Dedifferentiated amniotic fluid mesenchymal stem cell (primary cell): Measurements from ENCODE around the gene CD69.

Source experiments
- DNase-seq: peaks from one replicate; pipeline ENCODE4 v3.0.0-alpha.2; 2016; ENCODE audit errors: extremely low spot score

The CD69 gene

DNA sequence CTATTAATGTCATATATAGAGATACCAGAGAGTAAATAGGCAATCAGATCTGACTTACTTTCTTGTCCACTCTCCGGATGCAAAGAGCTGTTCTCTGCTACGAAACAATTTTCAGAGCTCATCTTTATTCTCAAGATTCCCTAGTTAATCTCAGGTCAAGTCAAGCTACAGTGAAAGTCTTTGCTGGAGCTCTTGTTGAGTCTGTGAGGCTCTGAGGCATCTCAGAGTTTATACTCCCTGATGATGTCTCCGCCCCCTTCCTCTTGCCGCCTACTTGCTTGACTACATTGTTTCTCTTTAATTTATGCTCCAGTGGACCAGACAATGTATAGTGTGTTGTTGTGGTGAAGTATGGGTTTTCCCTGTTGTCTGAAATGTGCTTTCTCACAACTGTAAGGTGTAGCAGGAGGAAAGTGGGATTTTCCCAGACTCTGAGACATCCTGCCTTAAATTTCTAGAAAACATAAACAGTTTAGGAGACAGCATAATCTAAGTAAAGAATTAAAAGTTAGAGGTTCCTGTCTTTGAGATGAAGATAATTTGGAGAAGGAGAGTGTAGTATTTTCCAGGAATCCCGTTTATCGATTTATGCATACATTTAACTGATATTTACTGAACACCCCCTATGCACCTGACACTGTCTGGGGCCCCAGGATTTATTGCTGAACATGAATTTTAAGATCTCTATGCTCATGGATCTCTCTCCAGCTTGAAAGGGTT is at the start of gene CD69:
Gene CD69, minus strand, starts transcription at position 203 of the 720 bp plus-strand sequence. Its CDS starts 81 bp downstream, at position 122.
- no peak for DNase-seq

DNA sequence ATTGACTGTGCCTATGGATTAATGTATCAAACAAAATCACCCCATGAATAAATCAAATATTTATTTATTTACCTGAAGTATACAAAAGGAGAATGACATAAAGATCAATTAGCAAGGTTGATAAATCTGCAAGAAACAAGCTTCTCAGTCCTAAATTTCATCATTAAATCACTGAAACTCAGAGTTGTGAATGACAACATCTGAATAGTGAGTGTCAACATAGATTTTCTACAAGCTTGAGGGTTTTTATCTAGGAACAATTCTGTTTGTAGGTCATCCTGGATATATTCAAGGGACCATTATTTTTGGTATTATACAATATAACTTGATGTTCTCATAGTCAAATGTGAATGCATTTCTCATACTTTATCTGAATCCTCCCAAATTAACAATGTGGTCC is 49.2 kb upstream of the CD69 start:
- no peak for DNase-seq

DNA sequence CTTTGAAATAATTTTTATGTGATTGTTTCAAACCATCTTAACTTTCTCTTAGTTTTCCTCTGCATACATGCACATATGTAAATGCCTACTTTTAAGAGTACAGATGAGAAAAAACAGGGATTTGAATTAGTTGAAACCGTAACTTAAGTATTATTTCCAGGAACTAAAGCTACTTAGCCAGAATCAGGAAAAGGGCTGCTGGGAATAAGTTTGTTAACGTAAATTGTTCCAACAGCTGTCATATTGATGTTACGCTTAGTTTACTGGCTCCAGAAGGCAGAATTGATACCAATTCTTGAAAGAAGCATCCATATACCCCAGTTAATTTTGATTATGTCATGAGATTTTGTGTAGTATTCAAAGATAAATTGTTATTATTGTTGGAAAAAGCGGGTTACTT is 48.6 kb upstream of the CD69 start:
- no peak for DNase-seq

DNA sequence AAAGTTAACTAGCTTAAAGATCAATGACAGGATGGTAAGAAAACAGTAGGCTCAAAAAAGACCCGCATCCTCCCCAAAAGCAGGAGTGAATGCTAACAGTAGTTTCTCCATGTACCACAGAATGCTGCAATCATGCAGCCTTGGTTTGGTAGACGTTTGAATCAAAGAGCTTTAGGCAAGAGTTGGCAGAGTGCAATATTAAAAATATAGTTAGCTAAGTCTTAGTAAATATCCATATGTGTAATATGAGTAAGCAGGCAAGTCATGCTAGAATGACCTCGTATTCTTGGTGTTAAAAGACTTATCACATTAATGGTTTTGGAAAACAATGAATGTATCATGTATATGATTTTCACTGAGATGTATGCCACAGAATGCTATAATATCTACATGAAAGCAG is 47.8 kb upstream of the CD69 start:
- DNase-seq: no peak

DNA sequence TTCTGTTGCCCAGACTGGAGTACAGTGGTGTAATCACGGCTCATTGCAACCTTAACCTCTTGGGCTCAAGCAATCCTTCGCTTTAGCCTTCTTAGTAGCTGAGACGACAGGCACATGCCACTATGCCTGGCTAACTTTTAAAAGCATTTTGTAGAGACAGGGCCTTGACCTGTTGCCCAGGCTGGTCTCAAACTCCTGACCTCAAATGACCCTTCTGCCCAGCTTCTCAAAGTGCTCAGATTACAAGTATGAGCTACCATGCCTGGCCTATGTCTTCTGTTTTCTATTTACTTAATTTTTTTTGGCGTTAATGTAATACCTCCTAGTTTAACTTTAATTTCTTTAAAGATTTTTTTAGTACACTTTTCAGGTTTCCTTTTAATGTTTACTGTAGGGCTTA is 46.0 kb upstream of the CD69 start:
- DNase-seq: no peak

DNA sequence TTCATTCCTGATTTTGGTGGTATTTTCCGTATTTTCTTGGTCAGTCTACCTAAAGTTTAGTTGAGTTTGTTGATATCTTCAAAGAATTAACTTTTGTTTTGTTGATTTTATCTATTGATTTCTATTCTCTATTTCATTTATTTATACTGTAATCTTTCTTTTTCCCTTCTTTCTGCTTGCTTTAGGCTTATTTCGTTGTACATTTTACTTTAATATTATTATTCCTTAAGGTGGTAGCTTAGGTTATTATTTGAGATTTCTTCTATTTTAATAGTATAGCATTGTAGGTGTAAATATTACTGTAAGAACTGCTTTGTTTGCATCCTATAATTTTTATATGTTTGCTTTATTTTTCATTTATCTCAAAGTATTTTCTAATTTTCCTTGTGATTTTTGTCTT is 45.2 kb upstream of the CD69 start:
- no peak for DNase-seq

DNA sequence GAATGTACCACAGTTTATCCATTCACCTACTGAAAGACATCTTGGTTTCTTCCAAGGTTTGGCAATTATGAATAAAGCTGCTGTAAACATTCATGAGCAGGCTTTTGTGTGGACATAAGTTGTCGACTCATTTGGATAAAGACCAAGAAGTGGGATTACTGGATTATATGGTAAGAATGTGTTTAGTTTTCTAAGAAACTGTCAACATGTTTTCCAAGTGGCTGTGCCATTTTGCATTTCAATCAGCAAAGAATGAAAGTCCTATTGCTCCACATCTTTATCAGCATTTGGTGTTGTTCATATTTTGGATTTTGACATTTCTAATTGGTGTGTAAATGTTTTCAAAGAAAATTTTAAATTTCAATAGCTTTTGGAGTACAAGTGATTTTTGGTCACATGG is 39.3 kb upstream of the CD69 start:
- no peak for DNase-seq

DNA sequence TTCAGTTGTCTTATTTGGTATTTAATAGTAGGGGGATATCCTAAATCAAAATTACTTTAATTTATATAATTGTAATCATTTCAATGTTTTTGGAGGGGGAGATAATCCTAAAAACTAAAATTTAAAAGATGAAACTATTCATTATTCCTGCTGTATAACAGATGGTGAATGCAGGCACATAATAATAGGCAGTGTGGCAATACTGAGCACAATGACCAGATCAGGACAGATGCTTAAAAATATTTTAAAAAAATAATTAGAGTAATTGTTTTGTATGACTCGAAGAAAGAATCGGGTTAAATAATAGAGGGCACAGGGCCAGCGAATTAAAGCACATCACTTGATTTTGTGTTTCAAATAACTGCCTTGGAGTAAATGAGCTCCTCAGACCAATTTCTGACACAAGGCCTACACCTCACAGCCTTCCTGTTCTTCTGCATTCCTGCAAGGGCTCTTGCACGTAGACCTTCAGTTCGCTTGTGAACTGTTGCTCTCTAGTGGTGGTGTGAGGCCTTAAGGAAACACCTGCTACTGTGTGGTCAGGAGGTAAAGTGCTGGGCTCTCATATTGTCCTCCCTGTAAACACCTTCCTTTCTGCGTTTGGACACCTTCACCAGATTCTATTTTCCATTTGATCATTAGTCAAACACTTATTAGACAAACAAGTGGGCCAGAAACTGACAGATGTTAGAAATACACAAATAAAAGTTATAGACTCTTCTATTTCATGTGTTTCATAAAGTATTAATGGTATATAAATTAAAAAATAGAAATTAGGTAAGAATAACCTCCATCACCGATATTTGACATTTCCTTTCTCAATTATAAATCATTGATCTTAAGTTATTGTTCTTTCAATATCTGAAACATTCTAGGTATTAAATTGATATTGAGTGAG is 37.3 kb upstream of the CD69 start:
- DNase-seq: no peak

DNA sequence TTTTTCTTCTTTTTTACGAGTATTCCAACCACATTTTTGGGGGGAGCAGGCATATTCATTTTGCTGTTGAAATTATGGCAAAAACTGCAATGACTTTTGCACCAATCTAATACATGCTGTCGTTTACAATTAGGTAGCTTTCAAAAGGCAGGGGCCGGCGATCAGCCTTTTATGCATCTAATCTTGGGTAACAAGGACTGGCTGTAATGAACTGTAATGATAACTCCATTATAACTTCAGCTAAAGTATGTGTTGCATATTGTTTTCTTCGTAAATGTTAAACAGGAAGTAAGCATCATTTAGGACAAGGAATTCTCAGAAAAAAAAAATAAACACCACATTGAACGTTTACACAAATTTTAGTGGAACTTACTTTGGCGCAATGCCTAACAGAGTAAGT is 36.3 kb upstream of the CD69 start:
- no peak for DNase-seq

DNA sequence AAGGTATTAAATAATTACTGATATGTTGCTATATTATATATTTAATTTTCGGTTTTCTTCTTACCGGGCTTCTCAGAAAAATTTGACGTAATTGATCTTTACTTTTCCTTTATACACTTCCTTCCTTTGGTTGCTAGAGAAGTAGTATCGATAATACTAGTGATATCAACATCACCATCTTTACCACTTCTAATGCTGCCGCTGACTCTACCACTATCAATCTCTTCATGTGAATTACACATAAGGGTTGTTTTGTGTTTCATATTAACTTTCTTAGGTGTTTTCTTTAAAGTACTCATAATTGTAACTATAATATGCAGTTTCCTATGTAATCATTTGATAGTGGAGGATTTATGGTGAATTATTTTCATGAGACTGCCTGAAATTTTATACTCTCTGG is 35.6 kb upstream of the CD69 start:
- DNase-seq: no peak

DNA sequence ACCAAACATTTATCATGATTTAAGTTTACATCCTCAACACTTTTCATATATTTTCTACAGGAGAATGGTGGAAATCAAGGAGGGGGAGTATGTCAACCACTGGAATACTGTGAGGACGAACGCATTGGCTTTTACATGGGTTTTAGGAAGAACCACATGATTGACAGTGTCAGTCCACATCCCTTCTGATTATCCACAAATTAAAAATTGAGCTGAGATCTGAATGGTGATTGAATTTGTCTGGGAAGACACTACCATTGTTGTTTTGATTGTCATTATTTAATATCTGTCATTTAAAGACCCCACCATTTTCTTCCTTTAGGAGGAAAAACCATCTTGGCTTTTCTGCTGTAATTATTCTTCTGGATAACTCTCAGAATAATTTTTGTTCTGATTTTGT is 35.2 kb upstream of the CD69 start:
- no peak for DNase-seq

DNA sequence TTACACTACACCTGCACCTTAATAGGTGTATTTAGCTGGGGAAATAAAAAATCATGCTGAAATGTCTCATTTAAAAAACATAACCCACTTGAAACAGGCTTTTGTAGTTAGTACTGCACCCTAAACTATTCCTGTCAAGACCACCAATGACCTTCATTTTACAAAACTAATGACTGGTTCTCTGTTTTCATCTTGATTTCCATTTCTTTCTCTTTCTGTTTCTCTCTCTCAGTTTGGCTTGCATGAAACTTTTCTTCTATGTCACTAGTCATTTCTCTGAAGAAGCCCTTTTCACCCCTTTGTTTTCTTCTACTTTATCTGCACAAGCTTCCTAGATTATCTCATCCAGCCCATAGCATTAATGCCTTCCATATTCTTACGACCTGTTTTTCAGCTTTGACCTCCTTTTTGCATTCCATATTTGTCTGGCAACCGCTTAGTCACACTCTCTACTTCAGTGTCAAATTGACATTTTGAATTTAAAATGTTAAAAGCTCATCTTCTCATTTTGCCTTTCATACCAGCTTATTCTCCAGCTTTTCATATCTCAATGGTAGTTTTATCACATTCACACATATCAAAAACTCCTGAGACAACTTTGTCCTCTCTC is 33.9 kb upstream of the CD69 start:
- no peak for DNase-seq

DNA sequence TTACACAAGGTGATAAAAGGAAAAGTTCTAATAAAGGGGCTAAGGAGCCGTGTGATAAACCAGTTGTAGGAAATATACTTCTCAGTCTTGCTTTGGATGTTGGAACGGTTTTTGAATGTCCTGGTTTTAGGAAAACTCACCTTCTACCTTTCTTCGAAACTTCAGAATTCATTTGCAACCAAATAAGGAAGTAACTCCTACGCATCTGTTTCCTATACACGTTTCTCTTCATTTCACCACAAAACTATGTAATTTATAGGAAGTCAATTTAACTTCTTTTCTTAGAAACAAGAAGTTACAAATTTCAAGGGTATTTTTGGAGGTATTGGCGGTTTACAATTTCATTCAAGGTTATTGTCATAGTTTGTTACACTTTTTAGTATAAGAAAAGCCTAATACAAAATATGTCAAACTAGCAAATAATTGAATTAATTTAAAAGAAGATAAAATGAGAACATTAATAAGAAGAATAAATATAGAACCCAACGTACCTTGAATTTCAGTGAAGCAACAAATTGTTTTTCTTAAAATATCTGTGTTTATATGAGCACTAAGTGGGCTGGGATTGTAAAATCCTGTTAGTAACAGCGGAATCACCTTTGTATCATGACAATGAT is 33.2 kb upstream of the CD69 start:
- no peak for DNase-seq

DNA sequence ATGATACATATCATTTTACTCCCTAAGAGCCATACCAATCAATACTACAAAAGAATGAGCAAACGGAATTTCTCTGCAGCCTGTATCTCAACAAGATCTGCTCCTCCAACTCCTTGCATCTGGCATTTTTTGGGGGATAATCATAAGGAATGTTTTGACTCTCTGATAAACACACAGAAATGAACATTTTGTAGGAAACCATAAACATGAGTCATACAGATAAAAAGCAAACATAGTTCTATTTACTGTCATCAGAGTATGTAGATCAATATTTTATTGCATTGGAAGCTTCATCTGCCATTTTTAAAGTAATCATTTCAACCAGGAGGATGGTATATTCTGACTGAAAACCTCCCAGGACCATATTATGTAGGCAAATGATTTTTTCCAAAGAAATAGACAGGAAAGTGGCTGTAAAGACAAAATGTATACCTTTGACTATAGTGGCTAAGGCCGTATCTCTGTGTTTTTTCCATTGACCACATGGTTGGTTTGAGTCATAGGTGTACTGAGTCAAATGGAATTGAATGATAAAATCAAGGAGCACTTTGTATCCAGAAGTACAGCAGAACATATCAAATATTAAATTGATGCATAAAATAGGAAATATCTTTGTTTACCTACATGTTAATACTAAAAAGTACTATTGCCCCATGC is 32.4 kb upstream of the CD69 start:
- DNase-seq: peak; percentile 23

DNA sequence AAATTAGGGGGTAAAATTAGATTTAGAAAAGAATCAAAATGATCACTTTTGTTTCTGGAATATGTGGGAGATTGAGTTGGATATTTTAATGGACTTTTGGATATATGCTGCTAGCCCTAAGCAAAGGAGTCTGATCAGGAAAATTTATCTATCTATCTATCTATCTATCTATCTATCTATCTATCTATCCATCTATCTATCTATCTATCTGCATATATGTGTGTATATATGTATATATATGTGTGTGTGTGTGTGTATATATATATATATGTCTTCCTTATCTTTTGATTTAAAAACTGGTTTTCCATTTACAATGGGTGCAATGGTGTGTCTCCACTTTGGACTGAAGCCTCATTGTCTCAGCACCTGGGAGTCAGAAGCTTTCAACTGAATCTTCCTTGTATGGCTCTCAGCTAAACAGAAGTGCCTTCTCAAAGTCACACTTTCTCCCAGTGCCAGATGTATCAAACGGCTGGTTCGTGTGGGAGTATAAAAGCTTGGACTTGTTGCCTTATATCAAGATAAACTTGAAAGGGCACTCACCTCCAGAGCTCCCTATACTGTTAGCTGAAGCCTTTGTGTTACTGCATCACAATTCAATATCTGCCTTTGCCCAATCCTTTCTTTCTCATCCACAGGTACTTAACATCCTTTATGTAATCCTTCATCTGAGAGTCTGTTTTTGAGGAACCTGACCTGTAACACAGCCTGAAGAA is 31.6 kb upstream of the CD69 start:
- DNase-seq: no peak

DNA sequence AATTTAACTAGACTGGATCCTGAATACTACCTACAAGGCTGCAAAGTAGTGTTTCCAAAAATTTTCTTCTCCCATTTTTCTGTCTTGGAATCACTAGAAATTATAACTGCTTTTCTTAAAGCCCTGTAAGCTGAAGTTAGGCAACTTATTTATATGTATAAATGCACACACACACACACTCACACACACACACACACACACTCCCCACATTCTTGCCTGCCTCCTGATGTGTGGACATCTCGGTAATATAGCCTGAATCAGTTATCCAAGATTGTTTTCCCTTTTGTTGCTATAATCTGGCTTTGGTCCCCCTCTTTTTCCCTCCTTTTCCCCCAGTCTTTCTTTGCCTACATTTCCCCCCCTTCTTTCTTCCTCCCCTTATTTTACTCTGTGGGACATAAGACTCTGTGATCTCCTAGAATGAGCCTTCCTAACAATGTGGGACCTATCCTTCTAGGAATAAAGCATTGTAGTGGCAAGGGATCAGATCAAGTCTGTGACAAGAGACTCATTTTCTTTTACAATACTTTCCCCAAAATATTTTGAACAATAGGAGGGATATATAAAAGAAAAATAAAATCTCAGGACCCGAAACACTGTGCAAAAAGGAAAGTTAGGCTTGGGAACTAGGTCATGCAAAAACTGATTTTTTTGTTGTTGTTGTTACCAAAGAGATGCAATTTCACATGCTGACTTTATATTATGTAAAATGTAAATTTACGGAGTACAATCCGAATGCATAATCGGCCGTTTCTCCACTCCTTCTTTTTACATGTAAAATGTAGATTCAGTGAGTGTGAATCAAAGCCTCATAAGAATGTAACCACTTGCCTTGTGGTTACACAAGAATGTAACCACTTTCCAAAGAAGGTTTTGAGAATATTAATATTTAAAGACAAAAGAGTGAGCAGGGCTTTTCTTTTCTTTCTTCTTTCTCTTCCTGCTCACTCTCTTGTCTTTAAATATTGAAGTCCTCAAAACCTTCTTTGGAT is 26.3 kb upstream of the CD69 start:
- no peak for DNase-seq

DNA sequence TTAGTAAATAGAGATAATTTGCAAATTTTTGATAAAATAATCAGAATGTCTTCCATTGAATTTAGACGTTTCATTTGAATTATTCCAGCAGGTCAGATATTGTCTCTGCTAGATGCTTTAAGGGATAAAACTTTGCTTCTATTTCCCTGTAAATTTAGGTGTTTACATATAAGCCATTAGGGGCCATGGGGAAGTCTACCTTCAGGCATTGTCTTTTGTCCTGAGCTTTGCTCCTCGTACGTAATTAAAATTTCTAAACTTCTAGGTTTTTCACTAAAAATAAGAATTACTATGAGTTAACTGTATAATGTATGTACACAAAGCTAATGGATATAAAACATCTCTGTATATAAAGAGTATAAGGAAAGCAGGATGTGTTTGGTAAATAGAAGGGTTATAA is 24.1 kb upstream of the CD69 start:
- DNase-seq: no peak

DNA sequence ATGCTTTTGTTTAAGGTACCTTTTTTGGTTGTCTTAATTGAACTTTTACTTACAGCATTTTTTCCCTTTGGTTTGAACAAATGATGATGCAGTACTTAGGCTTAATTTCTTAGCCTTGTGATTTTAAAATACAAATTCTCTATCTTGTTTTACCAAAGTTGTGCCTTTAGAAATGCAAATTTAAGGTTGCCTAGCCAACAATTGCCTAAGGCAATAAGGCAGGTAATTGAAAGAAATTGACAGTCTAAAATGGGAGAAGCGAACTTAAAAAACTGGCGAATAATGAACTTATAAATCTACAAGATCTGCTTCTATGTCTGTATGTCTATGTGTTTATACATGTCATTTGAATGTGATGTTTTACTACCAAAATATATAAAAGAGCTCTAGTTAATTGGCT is 23.6 kb upstream of the CD69 start:
- no peak for DNase-seq

DNA sequence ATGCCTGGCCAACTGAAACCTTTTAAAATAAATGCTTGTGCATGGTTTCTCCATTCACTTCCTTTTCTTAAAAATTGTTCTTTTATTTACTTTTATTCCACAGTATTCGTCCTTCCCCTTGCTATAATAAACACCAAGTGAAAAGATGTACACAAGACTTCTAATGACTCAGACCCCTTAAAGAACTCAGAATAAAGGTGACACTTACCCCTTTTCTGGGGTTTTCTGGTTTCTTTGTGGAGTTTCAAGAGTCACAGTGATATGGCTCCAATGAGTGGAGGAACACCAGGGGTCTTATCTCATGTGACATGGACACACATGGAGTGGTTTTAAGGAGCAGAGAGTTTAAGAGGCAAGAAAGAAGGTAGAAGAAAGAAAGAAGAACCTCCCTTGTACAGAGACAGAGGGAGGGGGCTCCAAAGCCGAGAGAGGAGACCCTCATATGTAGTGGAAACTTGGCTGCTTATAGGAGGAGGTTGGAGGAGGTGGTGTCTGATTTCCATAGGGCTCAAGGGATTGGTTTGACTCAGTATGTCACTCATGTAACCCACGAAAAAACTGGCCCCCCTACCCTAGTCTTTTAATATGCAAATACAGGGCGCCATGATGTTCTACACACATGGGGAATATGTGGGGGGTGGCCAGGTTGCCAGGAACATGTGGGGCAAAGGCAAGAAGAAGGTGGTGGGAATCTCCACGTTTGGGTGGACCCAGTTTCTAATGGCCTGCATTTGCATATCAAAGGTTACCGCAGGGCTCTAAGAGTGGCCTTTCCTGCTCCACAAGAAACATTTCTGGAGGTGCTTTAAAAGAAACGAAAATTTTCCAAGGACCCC is 22.1 kb upstream of the CD69 start:
- no peak for DNase-seq
